SU-DHL-6 (cell line): ENCODE measurements around the gene MARCHF11.

Experiments
- H2AFZ ChIP-seq: fragments of 200-600 bp; sonication (generic); 2 replicates; pipeline ENCODE4 v1.6.1; 2014; ENCODE audit warnings: low read depth, mild to moderate bottlenecking, moderate library complexity, mixed read lengths, antibody characterized with exemption, low read length; ENCODE audit not compliant: severe bottlenecking
- H3F3A ChIP-seq: fragments of 200-600 bp; shearing (Covaris generic); 2 replicates; pipeline ENCODE4 v1.6.0; 2016; ENCODE audit warnings: antibody characterized with exemption, mild to moderate bottlenecking; ENCODE audit not compliant: insufficient read depth
- H3K27ac ChIP-seq: fragments of 200-600 bp; sonication (generic); 2 replicates; pipeline ENCODE4 v1.5.1; 2016; ENCODE audit warnings: low read depth, mild to moderate bottlenecking, low read length, moderate library complexity, mixed read lengths
- H3K27me3 ChIP-seq: fragments of 200-600 bp; sonication (generic), shearing (Covaris generic); 2 replicates; pipeline ENCODE4 v1.6.0; 2014; ENCODE audit warnings: mild to moderate bottlenecking, low read length
- H3K36me3 ChIP-seq: fragments of 200-600 bp; sonication (generic); 2 replicates; pipeline ENCODE4 v1.6.1; 2014; ENCODE audit warnings: mild to moderate bottlenecking, low read length, mixed read lengths
- H3K4me2 ChIP-seq: fragments of 300-600, 200-600 bp; shearing (Covaris generic), sonication (generic); 2 replicates; pipeline ENCODE4 v1.6.0; 2014; ENCODE audit warnings: low read length, low read depth, mild to moderate bottlenecking; ENCODE audit not compliant: poor library complexity, severe bottlenecking
- H3K4me3 ChIP-seq: fragments of 200-600 bp; sonication (generic); 2 replicates; pipeline ENCODE4 v1.5.1; 2014; ENCODE audit warnings: antibody characterized with exemption, low read length, mild to moderate bottlenecking, mixed read lengths; ENCODE audit not compliant: insufficient read depth, poor library complexity, severe bottlenecking
- H3K79me2 ChIP-seq: fragments of 200-600 bp; sonication (generic); 2 replicates; pipeline ENCODE4 v1.6.1; 2014; ENCODE audit warnings: mild to moderate bottlenecking, low read length, moderate library complexity; ENCODE audit not compliant: insufficient read depth
- H3K9ac ChIP-seq: fragments of 200-600 bp; sonication (generic); 2 replicates; pipeline ENCODE4 v1.7.0; 2014; ENCODE audit warnings: mild to moderate bottlenecking, low read length
- H3K9me2 ChIP-seq: fragments of 200-600 bp; sonication (generic); replicated peaks from 2 replicates; pipeline ENCODE4 v1.6.1; 2014; ENCODE audit warnings: low read length; ENCODE audit not compliant: insufficient read depth
- H3K9me3 ChIP-seq: fragments of 200-600 bp; sonication (generic); 2 replicates; pipeline ENCODE4 v1.6.1; 2014; ENCODE audit warnings: low read length, mixed read lengths; ENCODE audit not compliant: insufficient read depth
- H4K20me1 ChIP-seq: fragments of 200-600 bp; sonication (generic); 2 replicates; pipeline ENCODE4 v1.6.1; 2014; ENCODE audit warnings: low read depth, mild to moderate bottlenecking, antibody characterized with exemption, low read length, moderate library complexity, mixed read lengths
- CTCF ChIP-seq: fragments of 200-600 bp; sonication (generic); IDR thresholded peaks from one replicate; pipeline ENCODE4 v1.5.1; 2017; ENCODE audit warnings: antibody characterized with exemption, mild to moderate bottlenecking, low read length, moderate library complexity; ENCODE audit not compliant: insufficient read depth, poor library complexity, severe bottlenecking
- EZH2phosphoT487 ChIP-seq: fragments of 200-600 bp; sonication (generic), shearing (Covaris generic); conservative IDR thresholded peaks from 2 replicates; pipeline ENCODE4 v1.6.1; 2018; ENCODE audit warnings: mild to moderate bottlenecking, antibody characterized with exemption, low read length, moderate library complexity, mixed read lengths

MARCHF11 gene

GRCh38 chr5:16127865-16128544 is 51.6 kb downstream of the MARCHF11 start:
- H3K9ac ChIP-seq, result no peak overlapping the region
- no peak overlapping the region for H3K27ac ChIP-seq
- H3F3A ChIP-seq, result no peaks in the 10 kb centered on the region
- H2AFZ ChIP-seq, result no peak overlapping the region
- H3K4me3 ChIP-seq, result no peak overlapping the region
- no peaks in the 10 kb centered on the region for H3K9me2 ChIP-seq
- no peaks in the 10 kb centered on the region for H3K79me2 ChIP-seq
- H3K27me3 ChIP-seq, result no peaks in the 10 kb centered on the region
- no peaks in the 10 kb centered on the region for H3K9me3 ChIP-seq
- no peak overlapping the region for H3K4me2 ChIP-seq
- TF ChIP-seq CTCF, result no peak
- TF ChIP-seq EZH2phosphoT487, result no peak
- H3K36me3 ChIP-seq, result no peaks in the 10 kb centered on the region
- H4K20me1 ChIP-seq, result no peaks in the 10 kb centered on the region

- no peak overlapping the region for H3K4me3 ChIP-seq
- H3K4me2 ChIP-seq, result no peak overlapping the region
- H3K9ac ChIP-seq, result no peak overlapping the region
- H3K9me2 ChIP-seq, result no peaks in the 10 kb centered on the region
- no peaks in the 10 kb centered on the region for H3K27me3 ChIP-seq
- H3F3A ChIP-seq, result no peaks in the 10 kb centered on the region
- no peaks in the 10 kb centered on the region for H3K79me2 ChIP-seq
- no peaks in the 10 kb centered on the region for H3K9me3 ChIP-seq
- no peaks in the 10 kb centered on the region for H4K20me1 ChIP-seq
- no peaks in the 10 kb centered on the region for H3K36me3 ChIP-seq
- no peak overlapping the region for H2AFZ ChIP-seq
- H3K27ac ChIP-seq, result no peak overlapping the region
- TF ChIP-seq EZH2phosphoT487 (no peak), CTCF (no peak)
These were observed 59.0 kb downstream of the MARCHF11 start for GRCh38 chr5:16120579-16120978.

- H3K9me3 ChIP-seq, result no peaks in the 10 kb centered on the region
- H2AFZ ChIP-seq, result no peak overlapping the region
- no peaks in the 10 kb centered on the region for H4K20me1 ChIP-seq
- no peak for TF ChIP-seq CTCF
- H3K36me3 ChIP-seq, result no peaks in the 10 kb centered on the region
- no peak overlapping the region for H3K4me2 ChIP-seq
- H3K4me3 ChIP-seq, result no peak overlapping the region
- no peak overlapping the region for H3K27ac ChIP-seq
- no peaks in the 10 kb centered on the region for H3K9me2 ChIP-seq
- no peaks in the 10 kb centered on the region for H3K79me2 ChIP-seq
- no peak overlapping the region for H3K9ac ChIP-seq
- no peaks in the 10 kb centered on the region for H3K27me3 ChIP-seq
- no peaks in the 10 kb centered on the region for H3F3A ChIP-seq
These were observed 59.8 kb downstream of the MARCHF11 start for GRCh38 chr5:16119790-16120189.

GRCh38 chr5:16115140-16115539 is 64.5 kb downstream of the MARCHF11 start:
- no peak overlapping the region for H2AFZ ChIP-seq
- no peak overlapping the region for H3K4me3 ChIP-seq
- H3F3A ChIP-seq, result no peaks in the 10 kb centered on the region
- H3K79me2 ChIP-seq, result no peaks in the 10 kb centered on the region
- no peaks in the 10 kb centered on the region for H3K9me3 ChIP-seq
- H3K36me3 ChIP-seq, result no peaks in the 10 kb centered on the region
- no peaks in the 10 kb centered on the region for H3K27me3 ChIP-seq
- no peak overlapping the region for H3K9ac ChIP-seq
- no peaks in the 10 kb centered on the region for H3K9me2 ChIP-seq
- TF ChIP-seq EZH2phosphoT487, result no peak
- no peak overlapping the region for H3K27ac ChIP-seq
- H4K20me1 ChIP-seq, result no peaks in the 10 kb centered on the region
- H3K4me2 ChIP-seq, result no peak overlapping the region
